Neural cell (in vitro differentiated cells): Measurements from ENCODE around the gene ZG16B. TPM values are rescaled to one million over a fixed set of nuclear protein-coding genes. Genes with fewer than 3 reads are reported as not detected.

Experiments
- H2AFZ ChIP-seq: fragments of 200-600, 300-800 bp; sonication (generic), shearing (Covaris generic); 2 replicates; pipeline ENCODE4 v1.6.0; 2014; ENCODE audit warnings: low read depth, mild to moderate bottlenecking, antibody characterized with exemption, low read length, moderate library complexity
- H3F3A ChIP-seq: fragments of 200-600 bp; shearing (Covaris generic); 2 replicates; pipeline ENCODE4 v1.6.1; 2016; ENCODE audit warnings: mild to moderate bottlenecking, moderate library complexity, mixed read lengths, antibody characterized with exemption, low read length; ENCODE audit not compliant: insufficient read depth, poor library complexity, severe bottlenecking
- H3K27ac ChIP-seq: fragments of 200-600, 300-800 bp; sonication (generic), shearing (Covaris generic); 2 replicates; pipeline ENCODE4 v1.5.1; 2014; ENCODE audit warnings: mild to moderate bottlenecking, low read length, moderate library complexity
- H3K27me3 ChIP-seq: fragments of 300-800, 200-600 bp; sonication (generic), shearing (Covaris generic); 2 replicates; pipeline ENCODE4 v1.6.0; 2014; ENCODE audit warnings: mild to moderate bottlenecking, low read depth, low read length, moderate library complexity; ENCODE audit not compliant: insufficient read depth
- H3K36me3 ChIP-seq: fragments of 300-800, 200-600 bp; sonication (generic), shearing (Covaris generic); 2 replicates; pipeline ENCODE4 v1.5.1; 2014; ENCODE audit warnings: mild to moderate bottlenecking, antibody characterized with exemption, low read length, moderate library complexity; ENCODE audit not compliant: insufficient read depth
- H3K4me2 ChIP-seq: fragments of 300-800, 200-600 bp; sonication (generic), shearing (Covaris generic); 2 replicates; pipeline ENCODE4 v1.6.0; 2014; ENCODE audit warnings: mild to moderate bottlenecking, low read length
- H3K4me3 ChIP-seq: fragments of 300-800, 200-600 bp; sonication (generic), shearing (Covaris generic); 2 replicates; pipeline ENCODE4 v1.5.1; 2014; ENCODE audit warnings: mild to moderate bottlenecking, low read length, moderate library complexity
- H3K79me2 ChIP-seq: fragments of 200-600 bp; shearing (Covaris generic); replicated peaks from 2 replicates; pipeline ENCODE4 v1.6.0; 2014; ENCODE audit warnings: mild to moderate bottlenecking, low read length, moderate library complexity; ENCODE audit not compliant: insufficient read depth
- H3K9ac ChIP-seq: fragments of 300-800, 200-600 bp; sonication (generic), shearing (Covaris generic); 2 replicates; pipeline ENCODE4 v1.6.1; 2016; ENCODE audit warnings: mild to moderate bottlenecking, low read length, mixed read lengths
- H3K9me2 ChIP-seq: fragments of 200-600 bp; shearing (Covaris generic); 2 replicates; pipeline ENCODE4 v1.6.1; 2016; ENCODE audit warnings: mild to moderate bottlenecking, low read length, mixed read lengths; ENCODE audit not compliant: insufficient read depth
- H3K9me3 ChIP-seq: fragments of 200-600, 300-800 bp; sonication (generic), shearing (Covaris generic); 2 replicates; pipeline ENCODE4 v1.6.1; 2016; ENCODE audit warnings: mild to moderate bottlenecking, mixed run types, low read length, moderate library complexity, mixed read lengths
- H4K20me1 ChIP-seq: fragments of 200-600 bp; shearing (Covaris generic); 2 replicates; pipeline ENCODE4 v1.6.1; 2016; ENCODE audit warnings: mild to moderate bottlenecking, mixed run types; ENCODE audit not compliant: insufficient read depth
- EP300 ChIP-seq: fragments of 450-650 bp; conservative IDR thresholded peaks from 2 replicates; pipeline ENCODE4 v1.6.1; 2014; ENCODE audit warnings: antibody characterized with exemption, mild to moderate bottlenecking, moderate library complexity; ENCODE audit not compliant: poor library complexity, severe bottlenecking
- EZH2 ChIP-seq: fragments of 200-600, 300-800 bp; shearing (Covaris generic), sonication (generic); IDR thresholded peaks from 2 replicates; pipeline ENCODE4 v1.6.1; 2014; ENCODE audit warnings: antibody characterized with exemption, low read length, borderline replicate concordance, mild to moderate bottlenecking; ENCODE audit not compliant: insufficient read depth, poor library complexity, severe bottlenecking
- MXI1 ChIP-seq: fragments of 450-650 bp; conservative IDR thresholded peaks from 2 replicates; pipeline ENCODE4 v1.6.1; 2014; ENCODE audit warnings: antibody characterized with exemption, mild to moderate bottlenecking; ENCODE audit not compliant: poor library complexity, severe bottlenecking
- POLR2AphosphoS5 ChIP-seq: IDR thresholded peaks from 2 replicates; pipeline ENCODE4 v1.6.1; 2012
- RAD21 ChIP-seq: fragments of 450-650 bp; conservative IDR thresholded peaks from 2 replicates; pipeline ENCODE4 v1.6.1; 2014; ENCODE audit warnings: antibody characterized with exemption, mild to moderate bottlenecking, moderate library complexity
- SMC3 ChIP-seq: fragments of 450-650 bp; conservative IDR thresholded peaks from 2 replicates; pipeline ENCODE4 v1.6.1; 2014; ENCODE audit warnings: antibody characterized with exemption, mild to moderate bottlenecking, moderate library complexity; ENCODE audit not compliant: poor library complexity
- TAF1 ChIP-seq: IDR thresholded peaks from 2 replicates; pipeline ENCODE4 v1.6.1; 2012; ENCODE audit warnings: low read depth
- polyA plus RNA-seq: library from polyadenylated mRNA; depleted of rRNA; stranded (reverse); fragments of >200 nt; gene quantifications from 2 replicates; pipeline ENCODE4 v1.2.3, GENCODE V29; 2014
- TF ChIP-seq, protein P1 (sequence below): fragments of 450-650 bp; IDR thresholded peaks from 2 replicates; pipeline ENCODE4 v1.5.1; 2014; ENCODE audit warnings: antibody characterized with exemption, mild to moderate bottlenecking, moderate library complexity; ENCODE audit not compliant: poor library complexity, severe bottlenecking
- TF ChIP-seq, protein P2 (sequence below): IDR thresholded peaks from 2 replicates; pipeline ENCODE4 v1.6.1; 2012; ENCODE audit warnings: borderline replicate concordance

ZG16B gene
- polyA plus RNA-seq, 1 donor from 2014 or later = not detected

DNA sequence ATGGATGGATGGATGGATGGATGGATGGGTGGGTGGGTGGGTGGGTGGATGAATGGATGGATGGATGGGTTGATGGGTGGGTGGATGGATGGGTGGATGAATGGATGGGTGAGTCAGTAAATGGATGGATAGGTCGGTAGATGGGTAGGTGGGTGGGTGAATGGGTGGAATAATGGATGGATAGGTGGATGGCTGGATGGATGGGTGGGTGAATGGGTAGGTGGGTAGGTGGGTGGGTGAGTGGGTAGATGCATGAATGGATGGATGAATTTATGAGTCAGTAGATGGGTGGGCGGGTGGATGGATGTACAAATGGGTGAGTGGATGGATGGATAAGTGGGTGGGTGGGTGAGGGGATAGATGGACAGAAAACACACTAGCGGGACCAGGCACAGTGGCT is 4.9 kb downstream of the ZG16B start:
- H3K9ac ChIP-seq = no peak overlapping the region
- H3K9me3 ChIP-seq = no peaks in the 10 kb centered on the region
- no peaks in the 10 kb centered on the region for H3K27me3 ChIP-seq
- no peaks in the 10 kb centered on the region for H3K36me3 ChIP-seq
- no peak overlapping the region for H3K4me3 ChIP-seq
- H3K27ac ChIP-seq = no peak overlapping the region
- H4K20me1 ChIP-seq = no peaks in the 10 kb centered on the region
- TF ChIP-seq, protein P1, sequence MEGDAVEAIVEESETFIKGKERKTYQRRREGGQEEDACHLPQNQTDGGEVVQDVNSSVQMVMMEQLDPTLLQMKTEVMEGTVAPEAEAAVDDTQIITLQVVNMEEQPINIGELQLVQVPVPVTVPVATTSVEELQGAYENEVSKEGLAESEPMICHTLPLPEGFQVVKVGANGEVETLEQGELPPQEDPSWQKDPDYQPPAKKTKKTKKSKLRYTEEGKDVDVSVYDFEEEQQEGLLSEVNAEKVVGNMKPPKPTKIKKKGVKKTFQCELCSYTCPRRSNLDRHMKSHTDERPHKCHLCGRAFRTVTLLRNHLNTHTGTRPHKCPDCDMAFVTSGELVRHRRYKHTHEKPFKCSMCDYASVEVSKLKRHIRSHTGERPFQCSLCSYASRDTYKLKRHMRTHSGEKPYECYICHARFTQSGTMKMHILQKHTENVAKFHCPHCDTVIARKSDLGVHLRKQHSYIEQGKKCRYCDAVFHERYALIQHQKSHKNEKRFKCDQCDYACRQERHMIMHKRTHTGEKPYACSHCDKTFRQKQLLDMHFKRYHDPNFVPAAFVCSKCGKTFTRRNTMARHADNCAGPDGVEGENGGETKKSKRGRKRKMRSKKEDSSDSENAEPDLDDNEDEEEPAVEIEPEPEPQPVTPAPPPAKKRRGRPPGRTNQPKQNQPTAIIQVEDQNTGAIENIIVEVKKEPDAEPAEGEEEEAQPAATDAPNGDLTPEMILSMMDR = no peak
- TF ChIP-seq POLR2AphosphoS5 (no peak), EZH2 (no peak), TAF1 (no peak), EP300 (no peak), RAD21 (no peak)
- TF ChIP-seq, protein P2, sequence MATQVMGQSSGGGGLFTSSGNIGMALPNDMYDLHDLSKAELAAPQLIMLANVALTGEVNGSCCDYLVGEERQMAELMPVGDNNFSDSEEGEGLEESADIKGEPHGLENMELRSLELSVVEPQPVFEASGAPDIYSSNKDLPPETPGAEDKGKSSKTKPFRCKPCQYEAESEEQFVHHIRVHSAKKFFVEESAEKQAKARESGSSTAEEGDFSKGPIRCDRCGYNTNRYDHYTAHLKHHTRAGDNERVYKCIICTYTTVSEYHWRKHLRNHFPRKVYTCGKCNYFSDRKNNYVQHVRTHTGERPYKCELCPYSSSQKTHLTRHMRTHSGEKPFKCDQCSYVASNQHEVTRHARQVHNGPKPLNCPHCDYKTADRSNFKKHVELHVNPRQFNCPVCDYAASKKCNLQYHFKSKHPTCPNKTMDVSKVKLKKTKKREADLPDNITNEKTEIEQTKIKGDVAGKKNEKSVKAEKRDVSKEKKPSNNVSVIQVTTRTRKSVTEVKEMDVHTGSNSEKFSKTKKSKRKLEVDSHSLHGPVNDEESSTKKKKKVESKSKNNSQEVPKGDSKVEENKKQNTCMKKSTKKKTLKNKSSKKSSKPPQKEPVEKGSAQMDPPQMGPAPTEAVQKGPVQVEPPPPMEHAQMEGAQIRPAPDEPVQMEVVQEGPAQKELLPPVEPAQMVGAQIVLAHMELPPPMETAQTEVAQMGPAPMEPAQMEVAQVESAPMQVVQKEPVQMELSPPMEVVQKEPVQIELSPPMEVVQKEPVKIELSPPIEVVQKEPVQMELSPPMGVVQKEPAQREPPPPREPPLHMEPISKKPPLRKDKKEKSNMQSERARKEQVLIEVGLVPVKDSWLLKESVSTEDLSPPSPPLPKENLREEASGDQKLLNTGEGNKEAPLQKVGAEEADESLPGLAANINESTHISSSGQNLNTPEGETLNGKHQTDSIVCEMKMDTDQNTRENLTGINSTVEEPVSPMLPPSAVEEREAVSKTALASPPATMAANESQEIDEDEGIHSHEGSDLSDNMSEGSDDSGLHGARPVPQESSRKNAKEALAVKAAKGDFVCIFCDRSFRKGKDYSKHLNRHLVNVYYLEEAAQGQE = no peak
- no peaks in the 10 kb centered on the region for H3K9me2 ChIP-seq
- no peak overlapping the region for H3K4me2 ChIP-seq
- H2AFZ ChIP-seq = no peak overlapping the region
- no peaks in the 10 kb centered on the region for H3K79me2 ChIP-seq
- no peaks in the 10 kb centered on the region for H3F3A ChIP-seq

DNA sequence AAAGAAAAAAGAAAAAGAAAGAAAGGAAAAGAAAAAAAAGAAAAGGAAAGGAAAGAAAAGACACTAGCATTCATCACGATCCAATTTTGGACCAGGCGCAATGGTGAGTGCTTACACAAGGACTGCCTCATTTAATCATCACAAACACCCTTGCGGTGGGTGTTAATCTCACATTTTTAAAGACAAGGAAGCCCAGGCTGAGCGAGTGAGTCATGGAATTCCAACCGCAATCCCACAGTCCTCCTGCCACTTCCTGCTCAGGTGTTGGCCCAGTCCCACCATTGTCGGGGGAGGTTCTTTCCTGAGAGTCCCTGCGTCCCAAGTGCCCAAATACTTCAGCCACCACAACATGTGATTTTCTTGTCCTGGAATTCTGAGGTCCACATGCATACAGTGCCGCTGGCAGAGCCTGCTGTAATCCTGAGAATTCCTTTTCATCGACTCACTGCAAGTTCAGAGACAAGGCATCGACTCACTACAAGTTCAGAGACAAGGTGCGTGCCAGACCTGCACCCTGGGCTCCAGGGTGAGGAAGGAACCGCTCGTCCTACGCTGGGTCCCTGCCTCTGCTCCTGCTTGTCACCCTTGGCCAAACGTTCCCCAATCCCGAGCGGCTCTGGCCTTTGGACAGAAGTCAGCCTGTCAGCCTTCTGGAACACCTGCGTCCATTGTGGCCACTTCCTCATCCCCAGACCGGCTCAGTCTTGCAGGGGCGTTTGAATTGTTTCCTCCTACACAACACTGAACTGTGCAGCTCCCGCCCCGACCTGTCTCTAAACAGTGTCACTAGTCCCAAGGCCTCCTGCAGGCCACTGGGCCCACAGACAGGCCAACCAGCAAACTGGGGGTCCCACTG is 5.8 kb downstream of the ZG16B start:
- Histone ChIP-seq H3K9ac (no peak overlapping the region), H4K20me1 (no peaks in the 10 kb centered on the region), H3K9me2 (no peaks in the 10 kb centered on the region), H3K4me3 (no peak overlapping the region), H3K36me3 (no peaks in the 10 kb centered on the region), H3K9me3 (no peaks in the 10 kb centered on the region), H2AFZ (no peak overlapping the region), H3F3A (no peaks in the 10 kb centered on the region), H3K27me3 (no peaks in the 10 kb centered on the region), H3K4me2 (no peak overlapping the region), H3K79me2 (no peaks in the 10 kb centered on the region), H3K27ac (no peak overlapping the region)
- no peak for TF ChIP-seq EP300
- no peak for TF ChIP-seq TAF1
- no peak for TF ChIP-seq SMC3
- TF ChIP-seq, protein P2 = no peak
- TF ChIP-seq, protein P1 = no peak
- TF ChIP-seq EZH2 = no peak
- TF ChIP-seq MXI1 = no peak
- TF ChIP-seq RAD21 = no peak
- no peak for TF ChIP-seq POLR2AphosphoS5
